GM13976 (cell line): ENCODE data around the gene FAM168B.
"Not testable (repeated sequence)": the region's sequence is repeated elsewhere in the genome, so short reads cannot be mapped to it uniquely, and the experiment has no call there.

Source experiments
- DNase-seq: peaks from one replicate; pipeline ENCODE4 v3.0.0; 2012; ENCODE audit warnings: low spot score
- CTCF ChIP-seq: IDR thresholded peaks from 2 replicates; pipeline ENCODE4 v1.5.1; 2012; ENCODE audit warnings: borderline replicate concordance, mild to moderate bottlenecking; ENCODE audit not compliant: insufficient read depth; ENCODE audit errors: extremely low read depth, missing control alignments, control extremely low read depth
- in situ Hi-C: fragments of 300-500 bp; cut with MboI; formaldehyde crosslinking; loops from one replicate; pipeline ENCODE4 v1.12.0; 2022; ENCODE audit warnings: low sequenced_read_pairs, mixed read lengths, inconsistent platforms; ENCODE audit not compliant: unreplicated experiment

FAM168B gene

GRCh38 chr2:131120815-131121317, 27.6 kb upstream of the FAM168B start:
- no peak for TF ChIP-seq CTCF
- DNase-seq = no peak
- in situ Hi-C loops = no loop called here

DNA sequence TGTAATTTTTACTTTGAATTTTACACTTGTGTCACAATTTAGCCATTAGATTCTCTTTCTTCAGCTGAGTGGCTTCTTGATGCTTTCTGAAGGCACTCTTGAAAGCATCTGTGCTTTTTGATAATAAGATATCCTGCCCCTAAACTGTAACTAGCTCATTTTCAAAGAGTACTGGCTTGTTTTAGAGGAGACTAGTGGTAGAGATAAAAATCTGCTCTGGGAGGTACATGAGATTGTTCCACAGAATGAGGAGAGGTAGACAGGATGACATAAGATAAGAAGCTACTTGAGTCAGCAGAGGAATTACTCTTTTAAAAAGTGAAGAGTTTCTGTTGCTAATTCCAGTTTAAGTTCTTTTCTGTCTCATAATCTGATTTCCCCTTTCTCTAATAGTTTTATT, 22.5 kb upstream of the FAM168B start:
- in situ Hi-C loops = no loop called here
- no peak for TF ChIP-seq CTCF
- DNase-seq = no peak

DNA sequence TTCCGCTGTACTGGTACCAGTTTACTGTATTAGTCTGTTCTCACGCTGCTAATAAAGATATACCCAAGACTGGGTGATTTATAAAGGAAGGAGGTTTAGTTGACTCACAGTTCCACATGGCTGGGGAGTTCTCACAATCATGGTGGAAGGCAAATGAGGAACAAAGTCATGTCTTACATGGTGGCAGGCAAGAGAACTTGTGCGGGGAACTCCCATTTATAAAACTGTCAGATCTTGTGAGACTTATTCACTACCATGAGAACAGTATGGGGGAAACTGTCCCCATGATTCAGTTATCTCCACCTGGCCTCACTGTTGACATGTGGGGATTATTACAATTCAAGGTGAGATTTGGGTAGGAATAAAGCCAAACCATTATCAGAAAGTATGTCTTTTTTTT, 21.7 kb upstream of the FAM168B start:
- in situ Hi-C loops, DNase-seq: not testable (repeated sequence)

DNA sequence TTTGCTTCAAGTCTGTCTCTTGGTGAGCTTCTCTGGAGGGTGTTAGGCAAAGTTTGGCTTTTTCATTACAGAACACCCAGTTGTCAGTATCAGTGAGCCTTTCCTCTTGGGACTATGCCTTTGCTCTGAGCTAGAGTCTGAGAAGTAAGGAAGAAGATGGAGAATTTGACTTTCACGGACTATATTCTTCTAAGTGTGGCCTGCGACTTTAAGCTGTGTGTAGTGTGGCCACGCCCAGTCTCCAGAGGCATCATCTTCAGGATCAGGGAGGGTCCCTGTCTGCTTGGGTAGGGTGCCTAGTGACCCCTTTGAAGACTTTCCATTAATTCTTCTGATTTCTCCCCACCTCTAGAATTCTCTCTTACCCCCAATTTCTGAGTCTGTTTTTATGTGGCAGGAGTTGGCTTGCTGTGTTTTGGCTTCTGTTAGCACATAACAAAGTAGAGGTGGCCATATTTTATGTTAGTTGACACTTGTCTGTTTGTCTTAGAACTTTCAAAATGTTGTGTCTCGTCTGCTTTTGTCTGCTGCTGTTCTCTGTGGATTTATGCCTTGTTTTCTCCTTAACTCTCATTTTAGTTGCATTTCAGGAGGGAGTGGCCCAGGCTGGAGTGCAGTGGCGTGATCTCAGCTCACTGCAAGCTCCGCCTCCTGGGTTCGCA, 20.4 kb upstream of the FAM168B start:
- TF ChIP-seq CTCF = no peak
- in situ Hi-C loops = no loop called here
- DNase-seq = no peak

- DNase-seq = no peak
- in situ Hi-C loops = no loop called here
- TF ChIP-seq CTCF = no peak
These were observed 19.3 kb upstream of the FAM168B start for GRCh38 chr2:131112529-131112928.

GRCh38 chr2:131105950-131106801, 12.9 kb upstream of the FAM168B start:
- in situ Hi-C loops = no loop called here
- no peak for TF ChIP-seq CTCF
- peak; percentile 64 for DNase-seq
